GM12892 (cell line): ENCODE results near the gene STKLD1.

ENCODE experiments used
- POLR2A ChIP-seq: IDR thresholded peaks from 2 replicates; pipeline ENCODE4 v1.6.1; 2011; ENCODE audit warnings: low read depth, low read length, control low read depth
- POLR2AphosphoS5 ChIP-seq: IDR thresholded peaks from 2 replicates; pipeline ENCODE4 v1.6.1; 2011; ENCODE audit warnings: low read depth, low read length, control low read depth

DNA sequence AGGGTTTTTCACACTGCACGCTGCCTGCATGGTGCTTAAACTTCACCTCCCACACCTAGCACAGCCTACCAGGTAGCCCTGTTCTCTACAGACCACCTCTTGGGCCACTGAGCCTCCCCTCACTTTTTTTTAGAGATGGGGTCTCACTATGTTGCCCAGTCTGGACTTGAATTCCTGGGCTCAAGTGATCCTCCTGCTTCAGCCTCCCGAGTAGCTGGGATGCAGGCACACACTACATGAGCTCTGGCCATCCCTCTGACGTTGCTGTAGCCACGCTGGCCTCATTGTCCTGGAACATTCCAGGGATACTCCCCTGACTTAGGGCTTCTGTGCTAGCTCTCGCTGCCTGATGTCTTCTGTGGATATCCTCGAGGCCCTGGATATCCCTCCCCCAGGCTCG lies 76.4 kb downstream of the STKLD1 start:
- no peak for TF ChIP-seq POLR2A
- no peak for TF ChIP-seq POLR2AphosphoS5
